ENCODE data around the gene CACNA1S.

Gene CACNA1S

DNA sequence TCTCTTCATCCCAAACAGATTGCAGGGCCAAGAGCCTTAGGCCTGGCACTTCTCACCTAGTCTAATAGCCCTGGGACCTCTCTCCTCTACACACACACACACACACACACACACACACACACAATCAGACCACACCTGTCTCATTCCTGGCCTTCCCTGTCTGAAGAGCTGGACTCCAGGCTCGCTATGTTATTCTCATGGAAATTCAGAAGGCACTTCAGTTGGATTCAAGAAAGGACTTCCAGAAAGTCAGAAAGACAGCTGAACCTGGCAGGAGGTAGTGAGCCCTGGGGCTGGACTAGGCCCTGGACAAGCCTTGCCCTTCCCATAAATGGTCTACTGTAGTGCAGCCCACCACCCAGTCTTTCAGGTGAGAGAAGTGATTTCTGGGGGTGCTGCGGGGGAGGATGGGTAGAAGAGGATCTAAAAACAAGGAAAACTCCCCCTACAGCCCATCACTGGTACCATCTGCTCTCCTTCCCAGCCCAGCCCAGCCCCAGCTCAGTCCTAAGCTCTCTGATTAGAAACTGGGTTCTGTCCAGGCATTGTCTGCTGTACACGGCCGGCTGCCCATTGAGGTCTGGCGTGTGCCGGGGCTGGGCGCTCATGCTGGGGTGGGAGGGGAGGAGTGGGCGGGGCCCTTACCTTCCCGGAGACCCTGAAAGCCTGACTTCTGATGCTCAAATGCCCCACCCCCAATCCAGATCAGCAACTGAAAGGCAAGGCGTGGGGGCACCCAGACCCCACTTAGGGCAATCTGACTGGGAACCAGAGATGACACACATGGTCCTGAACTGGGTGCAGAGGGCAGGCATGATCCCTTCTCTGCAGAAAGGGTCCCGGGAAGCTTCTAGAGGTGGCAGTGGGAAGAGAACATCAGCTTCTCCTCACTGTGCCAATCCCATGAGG is 91.3 kb downstream of the CACNA1S start:
- Histone ChIP-seq H3K9ac (peak overlapping the region; percentile 92), H3K27me3 (no peaks in the 10 kb centered on the region), H3K9me3 (no peaks in the 10 kb centered on the region), H3K4me1 (peaks cover 90% of the 10 kb centered on the region), H3K4me2 (peak overlapping the region; percentile 96), H3K27ac (peak overlapping the region; percentile 89), H4K20me1 (peaks cover 34% of the 10 kb centered on the region), H3K4me3 (peak overlapping the region; percentile 86), H3K36me3 (no peaks in the 10 kb centered on the region)
- TF ChIP-seq Cebpa-rat (IDR thresholded peaks at IDR 0.05): no peak

DNA sequence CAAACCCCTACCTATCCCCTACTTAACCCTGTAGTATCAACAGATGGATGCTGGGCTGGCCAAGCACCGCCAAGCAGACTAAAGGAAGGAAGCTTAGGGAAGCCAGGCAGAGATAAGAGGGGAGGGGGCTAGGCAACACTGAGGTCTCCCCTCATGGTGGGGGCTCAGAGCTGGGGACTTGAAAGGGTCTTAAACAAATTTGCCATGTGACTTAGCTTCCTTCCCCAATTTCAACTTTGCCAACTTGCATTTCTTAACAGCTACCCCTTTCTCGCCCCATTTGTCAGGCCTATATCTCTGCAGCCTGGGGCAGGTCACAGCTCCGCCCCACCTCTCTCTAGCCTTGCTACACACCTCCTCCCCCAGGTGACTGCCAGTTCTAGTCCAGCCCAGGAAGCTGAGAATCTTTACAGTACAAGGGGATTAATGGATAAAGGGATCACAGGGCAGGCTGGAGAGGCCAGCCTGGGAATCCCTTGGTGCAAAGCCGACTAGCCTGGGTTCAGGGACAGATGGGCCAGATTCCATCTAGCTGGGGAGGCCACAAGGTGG is 92.1 kb downstream of the CACNA1S start:
- peak overlapping the region; percentile 86 for H3K4me3 ChIP-seq
- H3K4me1 ChIP-seq: peaks cover 90% of the 10 kb centered on the region
- H3K9ac ChIP-seq: peak overlapping the region; percentile 92
- no peaks in the 10 kb centered on the region for H3K36me3 ChIP-seq
- peak overlapping the region; percentile 96 for H3K4me2 ChIP-seq
- H3K27ac ChIP-seq: peak overlapping the region; percentile 89
- no peaks in the 10 kb centered on the region for H3K9me3 ChIP-seq
- TF ChIP-seq Cebpa-rat (IDR thresholded peaks at IDR 0.05): no peak
- peaks cover 43% of the 10 kb centered on the region for H4K20me1 ChIP-seq
- no peaks in the 10 kb centered on the region for H3K27me3 ChIP-seq

DNA sequence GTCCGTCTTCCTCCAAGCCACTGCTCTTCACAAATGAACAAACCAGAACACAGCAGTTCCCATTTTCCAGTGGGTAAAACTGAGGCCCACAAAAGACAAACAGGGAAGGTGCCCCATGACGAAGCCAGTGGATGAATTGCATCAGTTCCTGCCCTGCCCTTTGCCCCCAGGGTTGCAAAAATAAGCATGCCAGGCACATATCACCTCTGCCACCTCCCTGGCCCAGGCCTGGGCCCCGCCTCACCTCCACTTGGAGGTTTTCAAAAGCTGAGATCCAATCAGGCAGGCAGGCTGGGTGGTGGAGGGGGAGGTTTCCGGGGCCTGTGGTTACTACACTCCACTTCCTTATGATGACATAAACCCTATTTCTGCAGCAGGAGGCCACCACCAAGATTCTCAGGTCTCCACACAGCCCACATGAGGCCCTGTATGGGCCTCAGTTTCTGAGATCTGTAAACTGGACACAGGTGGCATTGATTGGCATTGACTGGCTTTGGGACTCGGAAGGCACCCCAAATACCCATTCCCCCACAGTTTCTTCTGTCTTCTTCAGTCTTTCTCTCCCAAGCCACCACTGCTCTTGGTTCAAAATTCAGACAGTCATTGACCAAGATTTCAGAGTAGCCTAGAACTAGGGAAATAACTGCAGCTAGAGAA is 92.8 kb downstream of the CACNA1S start:
- H3K4me2 ChIP-seq: peak overlapping the region; percentile 96
- H3K36me3 ChIP-seq: no peaks in the 10 kb centered on the region
- no peaks in the 10 kb centered on the region for H3K27me3 ChIP-seq
- TF ChIP-seq Cebpa-rat (IDR thresholded peaks at IDR 0.05): peak; percentile 72; the same call in 1 of the 2 replicates
- no peaks in the 10 kb centered on the region for H3K9me3 ChIP-seq
- peak overlapping the region; percentile 89 for H3K27ac ChIP-seq
- H3K4me3 ChIP-seq: peak overlapping the region; percentile 86
- H3K9ac ChIP-seq: peak overlapping the region; percentile 92
- H4K20me1 ChIP-seq: peaks cover 49% of the 10 kb centered on the region
- peaks cover 90% of the 10 kb centered on the region for H3K4me1 ChIP-seq

DNA sequence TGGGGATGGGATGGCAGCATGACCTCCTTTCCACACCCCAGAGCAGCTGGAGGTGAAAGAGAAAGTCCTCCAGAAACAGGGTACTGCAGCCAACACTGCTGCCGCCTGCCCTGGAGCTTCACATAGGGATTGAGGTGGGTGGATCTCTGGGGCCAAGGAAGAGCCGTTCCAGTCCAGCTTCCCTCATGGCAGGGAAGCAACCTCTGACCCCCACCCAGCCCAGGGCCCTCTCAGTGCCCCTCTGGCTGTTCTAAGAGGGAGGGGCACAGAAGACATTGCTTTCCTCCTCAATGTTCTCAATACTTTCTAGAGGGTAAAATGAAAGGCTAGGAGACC is 94.4 kb downstream of the CACNA1S start:
- Histone ChIP-seq H3K27ac (peak overlapping the region; percentile 89), H3K9ac (peak overlapping the region; percentile 54), H3K36me3 (no peaks in the 10 kb centered on the region), H4K20me1 (peaks cover 66% of the 10 kb centered on the region), H3K27me3 (no peaks in the 10 kb centered on the region), H3K9me3 (no peaks in the 10 kb centered on the region), H3K4me2 (peak overlapping the region; percentile 96), H3K4me1 (peaks cover 100% of the 10 kb centered on the region), H3K4me3 (peak overlapping the region; percentile 43; the same call in 1 of the 2 replicates)
- no peak for TF ChIP-seq Cebpa-rat (IDR thresholded peaks at IDR 0.05)

DNA sequence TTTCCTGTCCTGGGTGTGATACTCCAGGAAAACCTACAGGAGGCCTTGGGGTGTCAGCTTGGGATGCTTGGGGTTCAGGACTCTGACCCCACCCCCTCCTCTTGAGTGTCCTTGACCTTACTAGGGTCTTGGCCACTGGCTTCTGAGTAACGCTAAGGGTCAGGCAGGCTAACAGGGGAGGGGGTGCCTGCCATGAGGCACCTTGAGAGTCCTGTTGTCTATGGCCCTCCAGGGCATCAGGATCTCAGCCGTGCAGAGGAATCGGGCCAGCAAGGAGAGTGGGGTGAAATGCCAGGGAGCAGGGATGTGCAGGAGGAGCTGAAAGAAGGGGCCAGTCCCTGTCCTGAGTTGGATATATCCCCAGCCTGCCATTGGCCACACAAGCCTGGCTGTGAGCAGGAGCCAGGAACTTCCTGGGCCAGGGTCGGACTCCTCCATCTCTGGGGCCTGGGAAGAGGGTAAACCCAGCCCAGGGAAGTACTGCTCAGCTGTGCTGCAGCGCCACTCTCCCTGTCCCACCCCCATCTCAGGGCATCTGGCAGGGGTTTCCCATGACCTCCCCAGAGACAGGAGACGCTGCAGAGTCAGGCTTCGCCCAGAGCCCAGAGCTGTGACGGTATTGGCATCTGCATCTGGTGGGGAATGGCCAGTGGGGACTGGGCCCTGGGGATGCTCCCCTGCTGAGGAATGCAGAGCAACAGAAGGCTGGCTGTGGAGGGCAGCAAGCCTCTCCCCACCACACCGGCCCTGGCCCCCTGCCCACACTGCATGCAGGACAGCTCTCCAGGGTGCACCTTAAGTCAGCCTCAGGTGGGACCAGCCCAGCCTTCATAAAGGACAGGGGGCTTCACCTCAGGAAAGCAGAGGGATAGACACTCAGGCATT is 95.0 kb downstream of the CACNA1S start:
- H3K27me3 ChIP-seq: no peaks in the 10 kb centered on the region
- H3K36me3 ChIP-seq: peaks cover 2% of the 10 kb centered on the region; the same call in 1 of the 2 replicates
- H3K9me3 ChIP-seq: no peaks in the 10 kb centered on the region
- H3K4me1 ChIP-seq: peaks cover 100% of the 10 kb centered on the region
- H3K4me2 ChIP-seq: peak overlapping the region; percentile 96
- peak overlapping the region; percentile 54 for H3K9ac ChIP-seq
- TF ChIP-seq Cebpa-rat (IDR thresholded peaks at IDR 0.05): no peak
- peak overlapping the region; percentile 89 for H3K27ac ChIP-seq
- peaks cover 72% of the 10 kb centered on the region for H4K20me1 ChIP-seq
- peak overlapping the region; percentile 43; the same call in 1 of the 2 replicates for H3K4me3 ChIP-seq

DNA sequence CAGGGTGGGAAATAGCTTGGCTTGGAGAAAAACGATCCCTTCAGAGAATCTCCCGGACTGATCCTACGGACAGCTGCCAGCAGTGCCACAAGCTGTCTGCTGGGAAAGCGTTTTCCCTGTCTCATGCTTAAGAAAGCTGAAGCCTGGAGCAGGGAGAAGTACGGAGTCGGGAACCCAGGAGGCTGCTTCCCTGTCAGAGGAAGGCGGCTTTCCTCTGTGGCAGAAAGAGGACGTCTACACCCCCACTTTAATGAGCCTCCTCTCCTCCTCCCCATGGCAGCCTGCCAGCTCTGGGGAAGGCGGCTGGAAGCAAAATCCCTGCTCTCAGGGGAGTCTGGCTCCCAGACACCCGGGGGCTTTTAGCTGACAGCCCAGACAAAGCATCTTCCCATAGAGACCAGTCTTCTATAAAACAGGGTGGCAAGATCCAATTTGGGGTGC is 96.0 kb downstream of the CACNA1S start:
- peak overlapping the region; percentile 89 for H3K27ac ChIP-seq
- H3K4me3 ChIP-seq: no peak overlapping the region
- no peaks in the 10 kb centered on the region for H3K9me3 ChIP-seq
- peak overlapping the region; percentile 54 for H3K9ac ChIP-seq
- H3K36me3 ChIP-seq: peaks cover 12% of the 10 kb centered on the region; the same call in 1 of the 2 replicates
- H4K20me1 ChIP-seq: peaks cover 81% of the 10 kb centered on the region
- no peak for TF ChIP-seq Cebpa-rat (IDR thresholded peaks at IDR 0.05)
- H3K4me2 ChIP-seq: peak overlapping the region; percentile 96
- H3K27me3 ChIP-seq: no peaks in the 10 kb centered on the region
- peaks cover 100% of the 10 kb centered on the region for H3K4me1 ChIP-seq

DNA sequence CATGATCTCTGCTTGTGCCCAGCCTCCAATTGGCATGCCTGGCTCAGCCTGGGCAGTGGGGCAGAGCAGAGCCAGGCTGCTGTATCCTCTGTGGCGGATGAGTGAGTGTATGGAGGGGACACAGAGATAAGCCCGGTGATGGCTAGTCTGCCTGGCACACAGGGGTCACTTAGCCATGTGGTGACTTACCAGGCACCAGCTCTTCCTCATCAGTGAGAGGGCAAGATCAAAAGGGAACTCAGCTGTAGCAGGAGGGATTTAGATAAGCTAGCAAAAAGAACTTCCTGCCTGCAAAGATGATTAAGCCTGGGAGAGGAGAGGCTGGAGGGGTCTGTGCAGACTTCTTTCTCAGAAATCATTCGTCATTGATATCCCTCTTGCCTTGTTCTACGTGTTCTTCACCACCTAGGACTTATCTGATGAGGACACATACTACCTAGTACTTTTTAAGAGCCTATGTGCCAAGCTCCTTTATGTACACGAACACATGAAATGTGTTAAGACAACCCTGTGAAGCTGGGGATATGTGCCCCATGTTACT is 96.6 kb downstream of the CACNA1S start:
- H3K9ac ChIP-seq: peak overlapping the region; percentile 54; the same call in 1 of the 2 replicates
- peaks cover 100% of the 10 kb centered on the region for H3K4me1 ChIP-seq
- no peak for TF ChIP-seq Cebpa-rat (IDR thresholded peaks at IDR 0.05)
- H3K9me3 ChIP-seq: no peaks in the 10 kb centered on the region
- no peaks in the 10 kb centered on the region for H3K27me3 ChIP-seq
- H3K36me3 ChIP-seq: peaks cover 17% of the 10 kb centered on the region; the same call in 1 of the 2 replicates
- no peak overlapping the region for H3K4me3 ChIP-seq
- H3K4me2 ChIP-seq: peak overlapping the region; percentile 96
- H3K27ac ChIP-seq: no peak overlapping the region; the same call in 1 of the 2 replicates
- peaks cover 88% of the 10 kb centered on the region for H4K20me1 ChIP-seq

DNA sequence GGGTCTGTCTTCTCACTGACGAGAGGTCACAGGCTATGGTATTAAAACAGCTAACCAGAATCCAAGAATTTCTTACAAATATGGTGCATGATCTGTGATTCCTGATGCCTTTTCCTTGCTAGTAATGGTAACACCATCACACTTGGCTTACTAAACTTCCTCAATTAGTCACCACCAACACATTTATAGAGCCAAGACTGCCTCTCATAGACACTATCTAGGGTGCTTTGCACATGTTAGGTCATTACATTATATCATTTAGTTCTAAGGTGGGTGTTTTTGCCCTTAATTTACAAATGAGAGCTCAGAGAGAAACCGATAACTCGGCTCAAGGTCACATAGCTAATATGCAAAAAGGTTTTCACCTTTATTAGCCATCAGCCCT is 97.4 kb downstream of the CACNA1S start:
- Histone ChIP-seq H3K9ac (no peak overlapping the region; the same call in 1 of the 2 replicates), H3K36me3 (peaks cover 25% of the 10 kb centered on the region; the same call in 1 of the 2 replicates), H3K4me3 (no peak overlapping the region), H3K27me3 (no peaks in the 10 kb centered on the region), H4K20me1 (peaks cover 96% of the 10 kb centered on the region), H3K4me2 (peak overlapping the region; percentile 96), H3K27ac (no peak overlapping the region), H3K4me1 (peaks cover 100% of the 10 kb centered on the region), H3K9me3 (no peaks in the 10 kb centered on the region)
- no peak for TF ChIP-seq Cebpa-rat (IDR thresholded peaks at IDR 0.05)

Data from BLaER1 (cell line).